ENCODE measurements around the gene MRPL34.
A peak's percentile ranks its signal among the peaks of the same experiment; 100 is the strongest.

The MRPL34 gene

GRCh38 chr19:17324357-17325114, 18.9 kb downstream of the MRPL34 start:
- Histone ChIP-seq H3K4me3 (no peak overlapping the region), H3K27ac (peak overlapping the region in 4 of 21 experiments; percentile 49 to 57 (median 56))

- peak overlapping the region in 1 of 21 experiments; percentile 14 for H3K27ac ChIP-seq
- no peak overlapping the region for H3K4me3 ChIP-seq
These were observed 19.5 kb downstream of the MRPL34 start for GRCh38 chr19:17325133-17325532.

- Histone ChIP-seq H3K27ac (peak overlapping the region in 1 of 21 experiments; percentile 2), H3K4me3 (no peak overlapping the region)
These were observed 20.4 kb downstream of the MRPL34 start for GRCh38 chr19:17325881-17326594.

GRCh38 chr19:17326595-17326966, 20.9 kb downstream of the MRPL34 start:
- H3K27ac ChIP-seq, result peak overlapping the region in 1 of 21 experiments; percentile 2

GRCh38 chr19:17327068-17327653, 21.5 kb downstream of the MRPL34 start:
- Histone ChIP-seq H3K4me3 (no peak overlapping the region), H3K27ac (no peak overlapping the region)

More at GRCh38 chr19:17326595-17326966, 20.9 kb downstream of the MRPL34 start:
- H3K4me3 ChIP-seq, result no peak overlapping the region

GRCh38 chr19:17327654-17328516, 22.2 kb downstream of the MRPL34 start:
- peak overlapping the region; percentile 21 to 49 (median 30) for H3K4me3 ChIP-seq
- peak overlapping the region in 15 of 21 experiments; percentile 5 to 75 (median 47) for H3K27ac ChIP-seq

GRCh38 chr19:17328517-17329365, 23.1 kb downstream of the MRPL34 start:
- H3K4me3 ChIP-seq, result peak overlapping the region; percentile 21 to 49 (median 30)
- peak overlapping the region in 15 of 21 experiments; percentile 5 to 75 (median 47) for H3K27ac ChIP-seq

GRCh38 chr19:17329366-17330261, 23.9 kb downstream of the MRPL34 start:
- H3K4me3 ChIP-seq, result peak overlapping the region in 6 of 7 experiments; percentile 4 to 49 (median 26)

GRCh38 chr19:17330262-17331044, 24.8 kb downstream of the MRPL34 start:
- Histone ChIP-seq H3K27ac (no peak overlapping the region), H3K4me3 (no peak overlapping the region)

More at GRCh38 chr19:17329366-17330261, 23.9 kb downstream of the MRPL34 start:
- H3K27ac ChIP-seq, result no peak overlapping the region

- H3K4me3 ChIP-seq, result no peak overlapping the region
- H3K27ac ChIP-seq, result no peak overlapping the region
These were observed 25.4 kb downstream of the MRPL34 start for GRCh38 chr19:17331045-17331558.

- no peak overlapping the region for H3K27ac ChIP-seq
- no peak overlapping the region for H3K4me3 ChIP-seq
These were observed 26.6 kb downstream of the MRPL34 start for GRCh38 chr19:17332360-17332676.

- H3K27ac ChIP-seq, result peak overlapping the region in 1 of 21 experiments; percentile 73
- H3K4me3 ChIP-seq, result peak overlapping the region in 1 of 7 experiments; percentile 48
These were observed 27.3 kb downstream of the MRPL34 start for GRCh38 chr19:17332677-17333581.

GRCh38 chr19:17333611-17334413, 28.1 kb downstream of the MRPL34 start:
- Histone ChIP-seq H3K27ac (peak overlapping the region in 20 of 21 experiments; percentile 44 to 94 (median 81)), H3K4me3 (peak overlapping the region; percentile 48 to 92 (median 58))

GRCh38 chr19:17334414-17335409, 29.0 kb downstream of the MRPL34 start, which contains the start of gene ANO8:
ANO8 (minus strand) TSS chr19:17334855; CDS start chr19:17334670, 185 bp downstream.
- peak within 1 kb of the TSS; percentile 48 to 92 (median 58) for H3K4me3 ChIP-seq
- H3K27ac ChIP-seq, result peak within 1 kb of the TSS in 20 of 21 experiments; percentile 44 to 94 (median 82)
